Erythroblast (primary cell): ENCODE results near the gene HABP2.

Experiments
- DNase-seq, 2 experiments: peaks; one replicate each; lab custom pipeline; 2025; lab: John Stamatoyannopoulos, UW
- GATA1 ChIP-seq: IDR thresholded peaks from 2 replicates; pipeline ENCODE4 v1.6.1; 2011; ENCODE audit warnings: low read depth, mild to moderate bottlenecking, control low read depth, low read length, moderate library complexity
- POLR2A ChIP-seq: IDR thresholded peaks from 2 replicates; pipeline ENCODE4 v1.6.1; 2011; ENCODE audit warnings: mild to moderate bottlenecking, low read length

The HABP2 gene

GRCh38 chr10:113533801-113534200, 19.1 kb upstream of the HABP2 start:
- no peak for TF ChIP-seq POLR2A
- no peak for TF ChIP-seq GATA1
- DNase-seq = no peak

GRCh38 chr10:113534423-113534822, 18.4 kb upstream of the HABP2 start:
- DNase-seq = no peak
- TF ChIP-seq GATA1 (no peak), POLR2A (no peak)

GRCh38 chr10:113537672-113538071, 15.2 kb upstream of the HABP2 start:
- no peak for TF ChIP-seq POLR2A
- DNase-seq = no peak

GRCh38 chr10:113538151-113538550, 14.7 kb upstream of the HABP2 start:
- TF ChIP-seq GATA1 = no peak
- no peak for TF ChIP-seq POLR2A

GRCh38 chr10:113539789-113540188, 13.1 kb upstream of the HABP2 start:
- no peak for TF ChIP-seq POLR2A
- DNase-seq = no peak

More at GRCh38 chr10:113538151-113538550, 14.7 kb upstream of the HABP2 start:
- no peak for DNase-seq

GRCh38 chr10:113540845-113541548, 11.9 kb upstream of the HABP2 start:
- TF ChIP-seq POLR2A (no peak), GATA1 (no peak)
- no peak for DNase-seq

- TF ChIP-seq GATA1 = no peak
- no peak for TF ChIP-seq POLR2A
- DNase-seq = no peak
Measured at GRCh38 chr10:113541549-113541927, 11.3 kb upstream of the HABP2 start.

GRCh38 chr10:113543107-113543955, 9.5 kb upstream of the HABP2 start:
- DNase-seq = no peak
- no peak for TF ChIP-seq GATA1

GRCh38 chr10:113544392-113544791, 8.5 kb upstream of the HABP2 start:
- no peak for TF ChIP-seq GATA1
- DNase-seq = no peak

- TF ChIP-seq POLR2A = no peak
- TF ChIP-seq GATA1 = no peak
- DNase-seq = no peak
Measured at GRCh38 chr10:113547426-113547825, 5.4 kb upstream of the HABP2 start.

GRCh38 chr10:113549856-113550255, 3.0 kb upstream of the HABP2 start:
- no peak for TF ChIP-seq POLR2A
- TF ChIP-seq GATA1 = no peak
- no peak for DNase-seq

GRCh38 chr10:113550365-113550764, 2.5 kb upstream of the HABP2 start:
- TF ChIP-seq GATA1 (no peak), POLR2A (no peak)
- DNase-seq = no peak

GRCh38 chr10:113552014-113552413, 839 bp upstream of the HABP2 start:
- TF ChIP-seq GATA1 = no peak
- no peak for TF ChIP-seq POLR2A

GRCh38 chr10:113553149-113553548, 296 bp downstream of the HABP2 start:
- TF ChIP-seq GATA1 (no peak), POLR2A (no peak)
- DNase-seq = no peak

More at GRCh38 chr10:113552014-113552413, 839 bp upstream of the HABP2 start:
- DNase-seq = no peak

GRCh38 chr10:113554214-113554613, 1.4 kb downstream of the HABP2 start:
- DNase-seq = no peak
- TF ChIP-seq GATA1 (no peak), POLR2A (no peak)

GRCh38 chr10:113555245-113555644, 2.4 kb downstream of the HABP2 start:
- no peak for DNase-seq
- no peak for TF ChIP-seq POLR2A
- TF ChIP-seq GATA1 = no peak
